ENCODE measurements around the gene VAV1.

VAV1 gene

DNA sequence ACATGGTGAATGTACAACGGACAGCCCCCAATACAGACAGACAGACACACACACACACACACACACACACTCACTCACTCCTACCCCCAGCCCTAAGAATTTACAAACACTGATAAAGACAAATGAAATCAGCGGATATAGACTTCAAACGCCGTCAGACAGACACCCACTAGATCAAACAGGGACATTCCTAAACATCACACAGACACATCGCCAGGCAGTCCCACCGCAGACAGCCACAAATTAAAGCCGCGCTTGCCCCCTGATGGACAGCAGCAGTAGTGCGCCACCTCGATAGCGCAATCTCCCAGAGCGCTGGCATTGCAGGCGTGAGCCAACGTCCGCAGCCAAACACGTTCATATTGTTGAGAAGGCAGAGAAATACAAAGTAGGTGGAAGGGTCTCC is 90.2 kb downstream of the VAV1 start (continued):
- TF ChIP-seq, protein P1, sequence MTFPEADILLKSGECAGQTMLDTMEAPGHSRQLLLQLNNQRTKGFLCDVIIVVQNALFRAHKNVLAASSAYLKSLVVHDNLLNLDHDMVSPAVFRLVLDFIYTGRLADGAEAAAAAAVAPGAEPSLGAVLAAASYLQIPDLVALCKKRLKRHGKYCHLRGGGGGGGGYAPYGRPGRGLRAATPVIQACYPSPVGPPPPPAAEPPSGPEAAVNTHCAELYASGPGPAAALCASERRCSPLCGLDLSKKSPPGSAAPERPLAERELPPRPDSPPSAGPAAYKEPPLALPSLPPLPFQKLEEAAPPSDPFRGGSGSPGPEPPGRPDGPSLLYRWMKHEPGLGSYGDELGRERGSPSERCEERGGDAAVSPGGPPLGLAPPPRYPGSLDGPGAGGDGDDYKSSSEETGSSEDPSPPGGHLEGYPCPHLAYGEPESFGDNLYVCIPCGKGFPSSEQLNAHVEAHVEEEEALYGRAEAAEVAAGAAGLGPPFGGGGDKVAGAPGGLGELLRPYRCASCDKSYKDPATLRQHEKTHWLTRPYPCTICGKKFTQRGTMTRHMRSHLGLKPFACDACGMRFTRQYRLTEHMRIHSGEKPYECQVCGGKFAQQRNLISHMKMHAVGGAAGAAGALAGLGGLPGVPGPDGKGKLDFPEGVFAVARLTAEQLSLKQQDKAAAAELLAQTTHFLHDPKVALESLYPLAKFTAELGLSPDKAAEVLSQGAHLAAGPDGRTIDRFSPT (tag by site-specific recombination; IDR thresholded peaks at IDR 0.05), result no peak
- TF ChIP-seq, protein P2, sequence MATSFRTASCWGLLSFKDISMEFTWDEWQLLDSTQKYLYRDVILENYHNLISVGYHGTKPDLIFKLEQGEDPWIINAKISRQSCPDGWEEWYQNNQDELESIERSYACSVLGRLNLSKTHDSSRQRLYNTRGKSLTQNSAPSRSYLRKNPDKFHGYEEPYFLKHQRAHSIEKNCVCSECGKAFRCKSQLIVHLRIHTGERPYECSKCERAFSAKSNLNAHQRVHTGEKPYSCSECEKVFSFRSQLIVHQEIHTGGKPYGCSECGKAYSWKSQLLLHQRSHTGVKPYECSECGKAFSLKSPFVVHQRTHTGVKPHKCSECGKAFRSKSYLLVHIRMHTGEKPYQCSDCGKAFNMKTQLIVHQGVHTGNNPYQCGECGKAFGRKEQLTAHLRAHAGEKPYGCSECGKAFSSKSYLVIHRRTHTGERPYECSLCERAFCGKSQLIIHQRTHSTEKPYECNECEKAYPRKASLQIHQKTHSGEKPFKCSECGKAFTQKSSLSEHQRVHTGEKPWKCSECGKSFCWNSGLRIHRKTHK (tag by site-specific recombination; IDR thresholded peaks at IDR 0.05), result no peak
- TF ChIP-seq, protein P3, sequence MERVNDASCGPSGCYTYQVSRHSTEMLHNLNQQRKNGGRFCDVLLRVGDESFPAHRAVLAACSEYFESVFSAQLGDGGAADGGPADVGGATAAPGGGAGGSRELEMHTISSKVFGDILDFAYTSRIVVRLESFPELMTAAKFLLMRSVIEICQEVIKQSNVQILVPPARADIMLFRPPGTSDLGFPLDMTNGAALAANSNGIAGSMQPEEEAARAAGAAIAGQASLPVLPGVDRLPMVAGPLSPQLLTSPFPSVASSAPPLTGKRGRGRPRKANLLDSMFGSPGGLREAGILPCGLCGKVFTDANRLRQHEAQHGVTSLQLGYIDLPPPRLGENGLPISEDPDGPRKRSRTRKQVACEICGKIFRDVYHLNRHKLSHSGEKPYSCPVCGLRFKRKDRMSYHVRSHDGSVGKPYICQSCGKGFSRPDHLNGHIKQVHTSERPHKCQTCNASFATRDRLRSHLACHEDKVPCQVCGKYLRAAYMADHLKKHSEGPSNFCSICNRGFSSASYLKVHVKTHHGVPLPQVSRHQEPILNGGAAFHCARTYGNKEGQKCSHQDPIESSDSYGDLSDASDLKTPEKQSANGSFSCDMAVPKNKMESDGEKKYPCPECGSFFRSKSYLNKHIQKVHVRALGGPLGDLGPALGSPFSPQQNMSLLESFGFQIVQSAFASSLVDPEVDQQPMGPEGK (tag by site-specific recombination; IDR thresholded peaks at IDR 0.05), result no peak
- no peak for TF ChIP-seq PRDM1 (tag by site-specific recombination; IDR thresholded peaks at IDR 0.05)
- no peak for TF ChIP-seq ZNF624 (tag by site-specific recombination; IDR thresholded peaks at IDR 0.05)
- TF ChIP-seq ZNF292 (tag by site-specific recombination; IDR thresholded peaks at IDR 0.05; ENCODE audit: borderline replicate concordance, low read depth), result no peak
- TF ChIP-seq, protein P4, sequence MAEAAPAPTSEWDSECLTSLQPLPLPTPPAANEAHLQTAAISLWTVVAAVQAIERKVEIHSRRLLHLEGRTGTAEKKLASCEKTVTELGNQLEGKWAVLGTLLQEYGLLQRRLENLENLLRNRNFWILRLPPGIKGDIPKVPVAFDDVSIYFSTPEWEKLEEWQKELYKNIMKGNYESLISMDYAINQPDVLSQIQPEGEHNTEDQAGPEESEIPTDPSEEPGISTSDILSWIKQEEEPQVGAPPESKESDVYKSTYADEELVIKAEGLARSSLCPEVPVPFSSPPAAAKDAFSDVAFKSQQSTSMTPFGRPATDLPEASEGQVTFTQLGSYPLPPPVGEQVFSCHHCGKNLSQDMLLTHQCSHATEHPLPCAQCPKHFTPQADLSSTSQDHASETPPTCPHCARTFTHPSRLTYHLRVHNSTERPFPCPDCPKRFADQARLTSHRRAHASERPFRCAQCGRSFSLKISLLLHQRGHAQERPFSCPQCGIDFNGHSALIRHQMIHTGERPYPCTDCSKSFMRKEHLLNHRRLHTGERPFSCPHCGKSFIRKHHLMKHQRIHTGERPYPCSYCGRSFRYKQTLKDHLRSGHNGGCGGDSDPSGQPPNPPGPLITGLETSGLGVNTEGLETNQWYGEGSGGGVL (tag by site-specific recombination; IDR thresholded peaks at IDR 0.05), result no peak

DNA sequence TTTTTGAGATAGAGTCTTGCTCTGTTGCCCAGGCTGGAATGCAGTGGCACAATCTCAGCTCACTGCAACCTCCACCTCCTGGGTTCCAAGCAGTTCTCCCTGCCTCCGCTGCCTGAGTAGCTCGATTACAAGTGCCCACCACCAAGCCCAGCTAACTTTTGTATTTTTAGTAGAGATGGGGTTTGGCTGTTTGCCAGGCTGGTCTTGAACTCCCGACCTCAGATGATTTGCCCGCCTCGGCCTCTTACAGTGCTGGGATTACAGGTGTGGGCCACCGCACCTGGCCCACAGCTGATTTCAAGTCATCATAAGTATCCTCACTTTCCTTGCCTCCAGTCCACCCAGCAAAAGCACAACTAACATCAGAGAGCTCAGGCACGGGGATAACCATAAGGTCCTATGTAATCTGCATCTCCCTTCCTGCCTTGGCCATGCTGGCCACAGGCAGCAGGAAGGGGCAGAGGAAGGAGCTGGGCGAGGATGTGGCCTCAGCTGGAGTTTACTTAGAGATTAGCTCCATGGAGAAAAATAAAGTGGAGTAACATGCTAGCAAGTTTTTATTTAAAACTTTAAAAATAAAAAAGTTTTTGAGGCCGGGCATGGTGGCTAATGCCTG is 91.9 kb downstream of the VAV1 start:
- no peak overlapping the region for H3K27ac ChIP-seq (ENCODE audit: extremely low read depth, low read depth, low read length)
- H3K9me3 ChIP-seq (ENCODE audit: control insufficient read depth, insufficient read depth, low read depth, low read length), result no peaks in the 10 kb centered on the region
- H3K4me3 ChIP-seq (ENCODE audit: low read depth, low read length), result no peak overlapping the region
- ChIA-PET CTCF (interaction anchor here (0.6 to 5.2 kb wide), 35 partner anchors 11 to 816 kb away, joined by 3 to 49 read pairs (median 4); partner anchors contain the start of genes GPR108 and TRIP10), POLR2A (interaction anchor here (1.0 to 1.1 kb wide), 2 partner anchors 128 to 334 kb away, joined by 3 to 5 read pairs; partner anchors contain the start of gene TNFSF9)
- no peaks in the 10 kb centered on the region for H3K4me1 ChIP-seq (ENCODE audit: control insufficient read depth, insufficient read depth, low read length)
- no peaks in the 10 kb centered on the region for H3K36me3 ChIP-seq (ENCODE audit: control insufficient read depth in 2 of 2, insufficient read depth in 1 of 2, low read length in 2 of 2)
- TF ChIP-seq ZNF777 (tag by site-specific recombination; IDR thresholded peaks at IDR 0.05; ENCODE audit: borderline replicate concordance) (no peak), ZNF174 (tag by site-specific recombination; IDR thresholded peaks at IDR 0.05) (no peak), OSR2 (tag by site-specific recombination; IDR thresholded peaks at IDR 0.05) (no peak), ZNF571 (tag by site-specific recombination; IDR thresholded peaks at IDR 0.05) (no peak), ZNF610 (tag by site-specific recombination; IDR thresholded peaks at IDR 0.05; ENCODE audit: borderline replicate concordance) (no peak), ZNF132 (tag by site-specific recombination; IDR thresholded peaks at IDR 0.05; ENCODE audit: borderline replicate concordance) (no peak), ZNF354C (tag by site-specific recombination; IDR thresholded peaks at IDR 0.05; ENCODE audit: borderline replicate concordance, low read depth) (no peak), ZNF776 (tag by site-specific recombination; IDR thresholded peaks at IDR 0.05; ENCODE audit: borderline replicate concordance) (no peak)
- TF ChIP-seq, protein P5, sequence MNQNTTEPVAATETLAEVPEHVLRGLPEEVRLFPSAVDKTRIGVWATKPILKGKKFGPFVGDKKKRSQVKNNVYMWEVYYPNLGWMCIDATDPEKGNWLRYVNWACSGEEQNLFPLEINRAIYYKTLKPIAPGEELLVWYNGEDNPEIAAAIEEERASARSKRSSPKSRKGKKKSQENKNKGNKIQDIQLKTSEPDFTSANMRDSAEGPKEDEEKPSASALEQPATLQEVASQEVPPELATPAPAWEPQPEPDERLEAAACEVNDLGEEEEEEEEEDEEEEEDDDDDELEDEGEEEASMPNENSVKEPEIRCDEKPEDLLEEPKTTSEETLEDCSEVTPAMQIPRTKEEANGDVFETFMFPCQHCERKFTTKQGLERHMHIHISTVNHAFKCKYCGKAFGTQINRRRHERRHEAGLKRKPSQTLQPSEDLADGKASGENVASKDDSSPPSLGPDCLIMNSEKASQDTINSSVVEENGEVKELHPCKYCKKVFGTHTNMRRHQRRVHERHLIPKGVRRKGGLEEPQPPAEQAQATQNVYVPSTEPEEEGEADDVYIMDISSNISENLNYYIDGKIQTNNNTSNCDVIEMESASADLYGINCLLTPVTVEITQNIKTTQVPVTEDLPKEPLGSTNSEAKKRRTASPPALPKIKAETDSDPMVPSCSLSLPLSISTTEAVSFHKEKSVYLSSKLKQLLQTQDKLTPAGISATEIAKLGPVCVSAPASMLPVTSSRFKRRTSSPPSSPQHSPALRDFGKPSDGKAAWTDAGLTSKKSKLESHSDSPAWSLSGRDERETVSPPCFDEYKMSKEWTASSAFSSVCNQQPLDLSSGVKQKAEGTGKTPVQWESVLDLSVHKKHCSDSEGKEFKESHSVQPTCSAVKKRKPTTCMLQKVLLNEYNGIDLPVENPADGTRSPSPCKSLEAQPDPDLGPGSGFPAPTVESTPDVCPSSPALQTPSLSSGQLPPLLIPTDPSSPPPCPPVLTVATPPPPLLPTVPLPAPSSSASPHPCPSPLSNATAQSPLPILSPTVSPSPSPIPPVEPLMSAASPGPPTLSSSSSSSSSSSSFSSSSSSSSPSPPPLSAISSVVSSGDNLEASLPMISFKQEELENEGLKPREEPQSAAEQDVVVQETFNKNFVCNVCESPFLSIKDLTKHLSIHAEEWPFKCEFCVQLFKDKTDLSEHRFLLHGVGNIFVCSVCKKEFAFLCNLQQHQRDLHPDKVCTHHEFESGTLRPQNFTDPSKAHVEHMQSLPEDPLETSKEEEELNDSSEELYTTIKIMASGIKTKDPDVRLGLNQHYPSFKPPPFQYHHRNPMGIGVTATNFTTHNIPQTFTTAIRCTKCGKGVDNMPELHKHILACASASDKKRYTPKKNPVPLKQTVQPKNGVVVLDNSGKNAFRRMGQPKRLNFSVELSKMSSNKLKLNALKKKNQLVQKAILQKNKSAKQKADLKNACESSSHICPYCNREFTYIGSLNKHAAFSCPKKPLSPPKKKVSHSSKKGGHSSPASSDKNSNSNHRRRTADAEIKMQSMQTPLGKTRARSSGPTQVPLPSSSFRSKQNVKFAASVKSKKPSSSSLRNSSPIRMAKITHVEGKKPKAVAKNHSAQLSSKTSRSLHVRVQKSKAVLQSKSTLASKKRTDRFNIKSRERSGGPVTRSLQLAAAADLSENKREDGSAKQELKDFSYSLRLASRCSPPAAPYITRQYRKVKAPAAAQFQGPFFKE (tag by site-specific recombination; IDR thresholded peaks at IDR 0.05; ENCODE audit: borderline replicate concordance), result no peak
- TF ChIP-seq, protein P6, sequence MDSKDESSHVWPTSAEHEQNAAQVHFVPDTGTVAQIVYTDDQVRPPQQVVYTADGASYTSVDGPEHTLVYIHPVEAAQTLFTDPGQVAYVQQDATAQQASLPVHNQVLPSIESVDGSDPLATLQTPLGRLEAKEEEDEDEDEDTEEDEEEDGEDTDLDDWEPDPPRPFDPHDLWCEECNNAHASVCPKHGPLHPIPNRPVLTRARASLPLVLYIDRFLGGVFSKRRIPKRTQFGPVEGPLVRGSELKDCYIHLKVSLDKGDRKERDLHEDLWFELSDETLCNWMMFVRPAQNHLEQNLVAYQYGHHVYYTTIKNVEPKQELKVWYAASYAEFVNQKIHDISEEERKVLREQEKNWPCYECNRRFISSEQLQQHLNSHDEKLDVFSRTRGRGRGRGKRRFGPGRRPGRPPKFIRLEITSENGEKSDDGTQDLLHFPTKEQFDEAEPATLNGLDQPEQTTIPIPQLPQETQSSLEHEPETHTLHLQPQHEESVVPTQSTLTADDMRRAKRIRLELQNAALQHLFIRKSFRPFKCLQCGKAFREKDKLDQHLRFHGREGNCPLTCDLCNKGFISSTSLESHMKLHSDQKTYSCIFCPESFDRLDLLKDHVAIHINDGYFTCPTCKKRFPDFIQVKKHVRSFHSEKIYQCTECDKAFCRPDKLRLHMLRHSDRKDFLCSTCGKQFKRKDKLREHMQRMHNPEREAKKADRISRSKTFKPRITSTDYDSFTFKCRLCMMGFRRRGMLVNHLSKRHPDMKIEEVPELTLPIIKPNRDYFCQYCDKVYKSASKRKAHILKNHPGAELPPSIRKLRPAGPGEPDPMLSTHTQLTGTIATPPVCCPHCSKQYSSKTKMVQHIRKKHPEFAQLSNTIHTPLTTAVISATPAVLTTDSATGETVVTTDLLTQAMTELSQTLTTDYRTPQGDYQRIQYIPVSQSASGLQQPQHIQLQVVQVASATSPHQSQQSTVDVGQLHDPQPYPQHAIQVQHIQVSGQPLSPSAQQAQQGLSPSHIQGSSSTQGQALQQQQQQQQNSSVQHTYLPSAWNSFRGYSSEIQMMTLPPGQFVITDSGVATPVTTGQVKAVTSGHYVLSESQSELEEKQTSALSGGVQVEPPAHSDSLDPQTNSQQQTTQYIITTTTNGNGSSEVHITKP (tag by site-specific recombination; IDR thresholded peaks at IDR 0.05), result no peak

Measured in HEK293 (cell line).